ENCODE data around the gene ZNF746. TPM values are rescaled to one million over a fixed set of nuclear protein-coding genes. Genes with fewer than 3 reads are reported as not detected.

ZNF746 gene
- total RNA-seq = 15.4 and 19.5 TPM in 2 replicates

DNA sequence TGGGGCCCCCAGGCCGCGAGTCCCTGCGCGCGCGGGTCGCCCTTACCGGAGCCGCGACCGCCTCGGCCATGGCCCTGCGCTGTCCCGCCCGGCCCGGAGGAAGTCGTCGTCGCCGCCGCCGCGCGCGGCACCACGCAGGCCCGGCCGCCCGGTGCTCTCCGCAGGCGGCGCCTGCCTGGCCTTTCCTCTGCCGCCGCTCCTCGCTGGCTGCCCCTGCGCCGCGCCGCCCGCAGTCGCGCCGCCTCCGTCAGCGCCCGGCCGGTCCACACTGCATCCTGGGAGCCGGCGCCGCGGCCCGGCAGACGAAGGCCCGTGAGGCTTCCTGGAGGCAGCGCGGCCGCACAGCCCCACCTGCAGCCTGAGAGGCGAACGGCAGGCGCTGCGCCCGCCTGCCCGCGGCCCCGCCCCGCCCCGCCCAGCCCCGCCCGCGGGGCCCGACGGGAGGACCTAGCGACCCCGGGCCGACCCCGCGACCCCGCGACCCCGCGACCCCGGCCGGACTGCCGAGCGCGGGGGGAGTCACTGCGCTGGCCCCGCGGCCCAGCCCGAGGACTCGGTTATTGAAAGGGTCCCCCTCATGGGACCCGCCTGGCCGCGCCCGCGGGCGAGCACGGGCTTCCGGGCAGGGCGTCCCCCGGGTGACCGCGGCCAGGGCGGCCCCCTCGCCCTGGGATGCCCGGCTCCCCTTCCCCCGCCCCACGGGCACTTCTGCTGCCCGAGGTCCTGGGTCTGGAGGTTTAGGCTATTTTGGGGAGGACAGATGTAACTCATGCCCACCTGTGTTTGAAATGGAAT, at the start of gene ZNF746:
ZNF746 (minus strand) TSS at position 343 of the 795 bp plus-strand sequence; CDS start at position 70, 273 bp downstream.

DNA sequence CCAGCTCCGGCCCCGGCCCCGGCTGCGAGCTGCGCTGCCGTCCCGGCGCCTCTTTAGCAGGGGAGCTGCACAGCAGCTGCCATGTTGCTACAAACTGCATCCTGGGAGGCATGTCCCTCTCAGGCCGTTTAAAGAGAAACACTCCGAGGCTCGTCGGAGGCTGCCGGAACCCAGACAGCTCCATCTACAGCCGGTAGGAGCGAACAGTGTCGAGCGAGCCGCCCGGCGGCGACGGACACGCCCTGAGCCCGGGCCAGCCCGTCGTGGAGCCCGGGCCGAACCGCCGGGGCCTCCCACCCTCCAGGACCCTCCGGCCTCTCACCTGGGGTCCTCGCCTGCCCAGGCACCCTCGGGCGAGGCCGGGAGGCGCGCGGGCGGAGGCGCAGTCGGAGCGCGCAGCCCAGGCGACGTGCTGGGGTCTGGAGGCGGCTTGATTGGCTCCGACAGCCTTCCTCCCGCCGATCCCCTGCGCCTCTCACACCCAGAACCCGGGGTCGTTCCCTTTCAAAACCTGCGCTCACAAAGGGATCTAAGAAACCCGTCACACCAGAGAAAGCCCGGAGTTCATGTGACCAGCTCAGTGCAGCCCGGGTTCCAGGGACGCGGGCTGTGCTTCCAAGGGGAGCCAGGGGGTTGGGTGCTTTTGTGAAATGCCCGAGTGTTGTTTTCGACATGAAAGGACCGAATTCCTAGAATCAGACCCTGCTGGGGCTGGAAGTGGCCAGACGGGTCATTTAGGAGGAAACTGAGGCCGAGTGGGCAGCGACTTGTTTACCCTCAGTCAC, 36.9 kb downstream of the ZNF746 start, which contains the start of gene ZNF777:
ZNF777 (minus strand) TSS at position 570 of the 785 bp plus-strand sequence. CDS start 5,040 bp downstream, outside the sequence.

Other genes with a start within 250 kb of the ZNF746 start
- 10.6 and 15.7 TPM in 2 replicates for gene ZNF783, start 235.6 kb downstream of the ZNF746 start, total RNA-seq
- gene ZNF777, start 36.7 kb downstream of the ZNF746 start, total RNA-seq = 5.7 and 8.1 TPM in 2 replicates

Measured in smooth muscle cell of the pulmonary artery (primary cell).